Measurements from ENCODE around the gene GPX4. TPM values are rescaled to one million over a fixed set of nuclear protein-coding genes. Genes with fewer than 3 reads are reported as not detected.
A peak's percentile ranks its signal among the peaks of the same experiment; 100 is the strongest.

GPX4 gene
- total and polyA plus RNA-seq, 9 of the 15 experiments (the other 6 are each of a cell fraction or from before 2014, with no cell fraction given) = 61.4 to 661 (median 349) TPM

DNA sequence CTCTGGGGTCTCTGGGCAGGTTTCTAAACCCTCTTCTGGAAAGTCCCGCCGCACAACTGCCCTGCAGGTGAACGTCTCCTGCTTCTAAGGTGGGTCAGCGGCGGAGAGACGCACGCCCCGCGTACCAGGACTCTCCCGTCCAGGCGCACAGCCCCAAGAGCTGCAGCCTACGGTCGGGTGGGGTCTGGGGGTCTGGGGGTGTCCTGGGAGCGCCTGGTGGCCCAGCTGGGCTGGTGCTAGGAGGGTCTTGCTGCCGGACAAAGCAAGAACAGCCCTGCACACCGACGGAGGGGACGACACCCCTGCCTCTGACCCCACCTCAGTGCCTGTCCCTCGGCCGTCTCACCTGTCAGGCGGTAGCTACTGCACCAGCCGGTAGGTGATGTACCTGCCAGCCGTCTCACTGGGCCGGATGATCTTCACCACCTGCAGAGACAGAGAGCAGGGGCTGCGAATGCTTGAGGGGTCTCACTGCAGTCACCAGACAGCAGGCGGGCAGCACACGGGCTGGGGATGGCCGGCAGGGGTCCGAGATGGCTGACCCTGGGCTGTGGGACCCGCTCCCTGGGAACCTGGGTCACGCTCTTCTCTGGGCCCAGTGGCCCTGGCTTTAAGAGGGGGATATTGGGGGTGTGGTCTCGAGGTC is 14.5 kb upstream of the GPX4 start:
- H3K79me2 ChIP-seq (ENCODE audit: control insufficient read depth, insufficient read depth, low read length) = peaks cover 26% of the 10 kb centered on the region
- peaks cover 3% of the 10 kb centered on the region for H3K9me1 ChIP-seq (ENCODE audit: control insufficient read depth, insufficient read depth, low read length)
- H2AFZ ChIP-seq (ENCODE audit: low read depth, low read length) = no peak overlapping the region
- H3K9ac ChIP-seq (ENCODE audit: insufficient read depth in 1 of 2, low read depth in 2 of 2, low read length in 2 of 2) = peak overlapping the region in 1 of 2 experiments; percentile 17; a peak in 2 of 4 replicates
- no peak overlapping the region for H3K27ac ChIP-seq (ENCODE audit: extremely low read depth, low read depth, low read length)
- H3K4me1 ChIP-seq (replicated peaks in 1 of 2; ENCODE audit: control insufficient read depth in 2 of 2, insufficient read depth in 2 of 2, low read length in 2 of 2) = peaks cover 3 to 68% of the 10 kb centered on the region in 2 experiments; a peak in 4 of 5 replicates
- peaks cover 5% of the 10 kb centered on the region; the same call in 1 of the 2 replicates for H4K20me1 ChIP-seq (replicated peaks; ENCODE audit: control insufficient read depth, insufficient read depth, low read length)
- POLR2A ChIA-PET = interaction anchor here (0.6 to 1.1 kb wide), 4 partner anchors 9 to 226 kb away, joined by 3 read pairs; partner anchors contain the start of gene ATP5F1D
- no peak for ATAC-seq
- no peak for DNase-seq (ENCODE audit: extremely low read depth in 1 of 4, low spot score in 3 of 4)
- intact Hi-C loops (cut with micrococcal nuclease) (no loop called here), in situ Hi-C loops (cut with MboI) (no loop called here)
- H3K36me3 ChIP-seq (ENCODE audit: control insufficient read depth, insufficient read depth, low read length) = peaks cover 85% of the 10 kb centered on the region
- no peak overlapping the region for H3K4me3 ChIP-seq
- 92% methylated on average over 30 of the region's 32 CpGs for WGBS (ENCODE audit: insufficient coverage, low coverage, missing lambda C conversion rate)
- H3K27me3 ChIP-seq (ENCODE audit: control insufficient read depth in 2 of 2, insufficient read depth in 2 of 2, low read length in 2 of 2) = no peaks in the 10 kb centered on the region
- CTCF ChIA-PET (ENCODE audit: low intra/inter-chr PET ratio) = no interaction called here
- FAIRE-seq = no peak
- no TSS peak for BruUV-seq (replicated peaks)
- TF ChIP-seq, protein P1, sequence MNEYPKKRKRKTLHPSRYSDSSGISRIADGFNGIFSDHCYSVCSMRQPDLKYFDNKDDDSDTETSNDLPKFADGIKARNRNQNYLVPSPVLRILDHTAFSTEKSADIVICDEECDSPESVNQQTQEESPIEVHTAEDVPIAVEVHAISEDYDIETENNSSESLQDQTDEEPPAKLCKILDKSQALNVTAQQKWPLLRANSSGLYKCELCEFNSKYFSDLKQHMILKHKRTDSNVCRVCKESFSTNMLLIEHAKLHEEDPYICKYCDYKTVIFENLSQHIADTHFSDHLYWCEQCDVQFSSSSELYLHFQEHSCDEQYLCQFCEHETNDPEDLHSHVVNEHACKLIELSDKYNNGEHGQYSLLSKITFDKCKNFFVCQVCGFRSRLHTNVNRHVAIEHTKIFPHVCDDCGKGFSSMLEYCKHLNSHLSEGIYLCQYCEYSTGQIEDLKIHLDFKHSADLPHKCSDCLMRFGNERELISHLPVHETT (CRISPR knock-in tag; conservative IDR thresholded peaks at IDR 0.05 in 1 of 2, IDR thresholded peaks at IDR 0.05 in 1 of 2) = no peak
- TF ChIP-seq SP1 (CRISPR knock-in tag; IDR thresholded peaks at IDR 0.05) (no peak), NCOA6 (IDR thresholded peaks at IDR 0.05) (no peak), SUPT5H (IDR thresholded peaks at IDR 0.05) (0 out of 2 replicates have a peak, but pooled peaks have one; percentile 34), POLR2G (IDR thresholded peaks at IDR 0.05; ENCODE audit: low read depth, low read length) (0 out of 2 replicates have a peak, but pooled peaks have one; percentile 9), RBM22 (IDR thresholded peaks at IDR 0.05; ENCODE audit: low read depth, low read length, poor library complexity, severe bottlenecking) (peak; percentile 16), RBFOX2 (IDR thresholded peaks at IDR 0.05; ENCODE audit: low read depth, low read length) (peak; percentile 15; the same call in 1 of the 2 replicates), SMARCA5 (IDR thresholded peaks at IDR 0.05) (no peak), CEBPG (CRISPR knock-in tag; IDR thresholded peaks at IDR 0.05) (no peak), CEBPG (tag; conservative IDR thresholded peaks at IDR 0.05 in 1 of 2, IDR thresholded peaks at IDR 0.05 in 1 of 2) (no peak), SMARCA4 (IDR thresholded peaks at IDR 0.05) (no peak)
- TF ChIP-seq, protein P2, sequence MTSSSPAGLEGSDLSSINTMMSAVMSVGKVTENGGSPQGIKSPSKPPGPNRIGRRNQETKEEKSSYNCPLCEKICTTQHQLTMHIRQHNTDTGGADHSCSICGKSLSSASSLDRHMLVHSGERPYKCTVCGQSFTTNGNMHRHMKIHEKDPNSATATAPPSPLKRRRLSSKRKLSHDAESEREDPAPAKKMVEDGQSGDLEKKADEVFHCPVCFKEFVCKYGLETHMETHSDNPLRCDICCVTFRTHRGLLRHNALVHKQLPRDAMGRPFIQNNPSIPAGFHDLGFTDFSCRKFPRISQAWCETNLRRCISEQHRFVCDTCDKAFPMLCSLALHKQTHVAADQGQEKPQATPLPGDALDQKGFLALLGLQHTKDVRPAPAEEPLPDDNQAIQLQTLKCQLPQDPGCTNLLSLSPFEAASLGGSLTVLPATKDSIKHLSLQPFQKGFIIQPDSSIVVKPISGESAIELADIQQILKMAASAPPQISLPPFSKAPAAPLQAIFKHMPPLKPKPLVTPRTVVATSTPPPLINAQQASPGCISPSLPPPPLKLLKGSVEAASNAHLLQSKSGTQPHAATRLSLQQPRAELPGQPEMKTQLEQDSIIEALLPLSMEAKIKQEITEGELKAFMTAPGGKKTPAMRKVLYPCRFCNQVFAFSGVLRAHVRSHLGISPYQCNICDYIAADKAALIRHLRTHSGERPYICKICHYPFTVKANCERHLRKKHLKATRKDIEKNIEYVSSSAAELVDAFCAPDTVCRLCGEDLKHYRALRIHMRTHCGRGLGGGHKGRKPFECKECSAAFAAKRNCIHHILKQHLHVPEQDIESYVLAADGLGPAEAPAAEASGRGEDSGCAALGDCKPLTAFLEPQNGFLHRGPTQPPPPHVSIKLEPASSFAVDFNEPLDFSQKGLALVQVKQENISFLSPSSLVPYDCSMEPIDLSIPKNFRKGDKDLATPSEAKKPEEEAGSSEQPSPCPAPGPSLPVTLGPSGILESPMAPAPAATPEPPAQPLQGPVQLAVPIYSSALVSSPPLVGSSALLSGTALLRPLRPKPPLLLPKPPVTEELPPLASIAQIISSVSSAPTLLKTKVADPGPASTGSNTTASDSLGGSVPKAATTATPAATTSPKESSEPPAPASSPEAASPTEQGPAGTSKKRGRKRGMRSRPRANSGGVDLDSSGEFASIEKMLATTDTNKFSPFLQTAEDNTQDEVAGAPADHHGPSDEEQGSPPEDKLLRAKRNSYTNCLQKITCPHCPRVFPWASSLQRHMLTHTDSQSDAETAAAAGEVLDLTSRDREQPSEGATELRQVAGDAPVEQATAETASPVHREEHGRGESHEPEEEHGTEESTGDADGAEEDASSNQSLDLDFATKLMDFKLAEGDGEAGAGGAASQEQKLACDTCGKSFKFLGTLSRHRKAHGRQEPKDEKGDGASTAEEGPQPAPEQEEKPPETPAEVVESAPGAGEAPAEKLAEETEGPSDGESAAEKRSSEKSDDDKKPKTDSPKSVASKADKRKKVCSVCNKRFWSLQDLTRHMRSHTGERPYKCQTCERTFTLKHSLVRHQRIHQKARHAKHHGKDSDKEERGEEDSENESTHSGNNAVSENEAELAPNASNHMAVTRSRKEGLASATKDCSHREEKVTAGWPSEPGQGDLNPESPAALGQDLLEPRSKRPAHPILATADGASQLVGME (CRISPR knock-in tag; IDR thresholded peaks at IDR 0.05) = no peak
- no peaks in the 10 kb centered on the region for H3K9me3 ChIP-seq (replicated peaks; ENCODE audit: control insufficient read depth, insufficient read depth, low read depth, low read length)
- no peak overlapping the region for H3K4me2 ChIP-seq (ENCODE audit: insufficient read depth, low read length)
